Esophagus squamous epithelium (tissue), 4 donors: Measurements from ENCODE around the gene GRB7.

Experiments
- POLR2A ChIP-seq, 4 donors: fragments of 450-650 bp; IDR thresholded peaks; one replicate each; pipeline ENCODE4 v1.6.1; 2017; ENCODE audit warnings: antibody characterized with exemption in 4 of 4, mild to moderate bottlenecking in 4 of 4, moderate library complexity in 3 of 4
- TF ChIP-seq, protein P1 (sequence below), 6 experiments: fragments of 450-650 bp in 4 of 6; fragments of 200-600 bp in 2 of 6; sonication (generic) in 2 of 6; IDR thresholded peaks; one replicate each; pipeline ENCODE4 v1.5.1; 2016 to 2019; ENCODE audit warnings: antibody characterized with exemption in 6 of 6, mild to moderate bottlenecking in 4 of 6, moderate library complexity in 4 of 6

DNA sequence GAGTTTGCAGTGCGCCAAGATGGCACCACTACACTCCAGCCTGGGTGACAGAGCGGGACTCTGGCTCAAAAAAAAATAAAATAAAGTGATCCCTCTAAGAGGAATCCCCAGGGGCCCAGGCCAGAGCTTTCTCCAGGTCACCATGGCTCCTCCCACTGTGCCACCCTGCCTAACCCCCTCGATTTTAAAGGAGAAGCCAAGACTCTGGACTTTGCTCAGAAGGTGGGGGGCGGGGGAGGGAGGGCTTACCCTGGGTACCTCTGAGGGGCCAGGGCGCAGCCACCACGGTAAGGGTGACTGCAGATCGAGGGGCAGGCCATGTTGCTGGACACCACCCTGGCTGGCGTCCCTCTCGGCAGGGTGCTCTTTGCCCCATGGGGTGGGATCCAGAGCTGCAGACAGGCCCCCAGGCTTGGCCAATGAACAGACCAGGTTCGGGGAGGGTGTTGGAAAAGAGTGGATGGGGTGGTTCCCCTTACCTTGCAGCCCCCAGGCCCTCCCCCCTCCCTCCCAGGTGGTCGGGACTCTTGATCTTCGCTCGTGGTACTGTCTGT lies 455 bp upstream of the GRB7 start:
- TF ChIP-seq, protein P1, sequence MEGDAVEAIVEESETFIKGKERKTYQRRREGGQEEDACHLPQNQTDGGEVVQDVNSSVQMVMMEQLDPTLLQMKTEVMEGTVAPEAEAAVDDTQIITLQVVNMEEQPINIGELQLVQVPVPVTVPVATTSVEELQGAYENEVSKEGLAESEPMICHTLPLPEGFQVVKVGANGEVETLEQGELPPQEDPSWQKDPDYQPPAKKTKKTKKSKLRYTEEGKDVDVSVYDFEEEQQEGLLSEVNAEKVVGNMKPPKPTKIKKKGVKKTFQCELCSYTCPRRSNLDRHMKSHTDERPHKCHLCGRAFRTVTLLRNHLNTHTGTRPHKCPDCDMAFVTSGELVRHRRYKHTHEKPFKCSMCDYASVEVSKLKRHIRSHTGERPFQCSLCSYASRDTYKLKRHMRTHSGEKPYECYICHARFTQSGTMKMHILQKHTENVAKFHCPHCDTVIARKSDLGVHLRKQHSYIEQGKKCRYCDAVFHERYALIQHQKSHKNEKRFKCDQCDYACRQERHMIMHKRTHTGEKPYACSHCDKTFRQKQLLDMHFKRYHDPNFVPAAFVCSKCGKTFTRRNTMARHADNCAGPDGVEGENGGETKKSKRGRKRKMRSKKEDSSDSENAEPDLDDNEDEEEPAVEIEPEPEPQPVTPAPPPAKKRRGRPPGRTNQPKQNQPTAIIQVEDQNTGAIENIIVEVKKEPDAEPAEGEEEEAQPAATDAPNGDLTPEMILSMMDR (IDR thresholded peaks at IDR 0.05) = no peak
- no peak for TF ChIP-seq POLR2A (IDR thresholded peaks at IDR 0.05)
